Measurements from ENCODE around the gene PRSS12.
"Not testable (repeated sequence)": the region's sequence is repeated elsewhere in the genome, so short reads cannot be mapped to it uniquely, and the experiment has no call there.

Gene PRSS12

DNA sequence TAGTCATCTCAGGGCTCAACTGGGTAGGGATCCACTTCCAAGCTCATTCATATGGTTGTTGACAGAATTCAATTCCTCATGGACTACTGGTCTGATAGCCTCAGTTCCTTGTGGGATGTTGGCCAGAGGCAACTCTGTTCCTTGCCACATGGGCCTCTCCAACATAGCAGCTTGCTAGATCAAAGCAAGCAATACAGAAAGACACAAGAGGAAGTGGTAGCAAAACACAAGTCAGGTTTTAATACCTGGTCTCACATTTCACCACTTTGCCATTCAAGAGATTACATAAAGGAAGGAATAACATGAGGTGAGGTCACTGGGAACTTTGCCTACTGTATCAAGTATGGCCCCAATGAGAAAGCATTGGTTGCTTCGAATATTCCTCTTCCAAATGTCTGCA lies 79.2 kb downstream of the PRSS12 start:
- DNase-seq: no peak

DNA sequence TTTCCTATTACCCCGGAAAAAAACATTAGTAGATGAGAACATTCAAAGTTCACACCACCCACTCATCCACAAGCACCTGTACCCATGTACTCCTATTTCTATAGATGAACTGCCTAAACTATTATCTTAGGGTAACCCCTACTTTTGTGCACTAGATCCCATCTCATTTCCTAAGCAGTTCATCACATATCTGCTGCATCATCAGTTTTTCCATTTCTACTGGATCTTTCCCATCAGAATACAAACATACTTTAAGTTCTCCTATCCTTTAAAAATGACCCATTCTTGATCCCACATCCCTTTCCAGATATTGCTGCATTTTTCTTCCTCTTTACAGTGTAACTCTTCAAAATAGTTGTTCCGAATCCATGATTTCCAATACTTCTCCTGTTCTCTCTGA lies 81.0 kb downstream of the PRSS12 start:
- no peak for DNase-seq

DNA sequence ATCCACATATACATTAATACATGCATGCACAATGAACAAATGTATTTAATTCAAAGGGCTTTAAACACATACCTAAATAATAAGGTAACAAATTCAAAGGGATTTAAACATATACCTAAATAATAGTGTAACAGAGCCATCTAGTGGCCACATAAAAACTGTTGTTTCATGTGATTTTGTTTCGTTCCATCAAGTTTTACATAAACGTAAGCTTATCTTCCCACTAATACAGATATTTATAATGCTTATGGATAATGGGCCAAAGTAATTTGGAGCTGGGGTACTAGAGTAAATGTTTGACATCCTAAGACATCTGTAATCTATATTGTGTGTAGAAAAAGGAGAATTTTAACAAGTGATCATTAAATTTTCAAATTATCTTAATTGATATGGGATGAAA lies 82.3 kb downstream of the PRSS12 start:
- peak; percentile 50 for DNase-seq

DNA sequence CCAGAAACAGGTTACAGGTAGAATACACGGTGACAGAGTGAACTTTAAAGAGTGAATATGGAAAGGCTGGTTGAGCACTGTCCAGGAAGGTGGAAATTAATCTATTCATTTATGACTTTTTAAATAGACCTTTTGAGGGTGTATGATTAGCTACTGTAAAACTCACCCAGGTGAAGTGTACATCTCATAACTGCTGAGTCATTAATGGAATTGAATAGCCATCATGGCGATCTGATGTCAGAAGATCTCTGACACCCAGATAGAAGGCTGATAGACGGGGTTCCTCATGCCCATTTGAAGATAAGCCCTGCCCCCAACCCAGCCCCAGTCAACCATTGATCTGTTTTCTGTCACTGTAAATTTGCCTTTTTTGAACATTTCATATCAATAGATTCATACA lies 84.0 kb downstream of the PRSS12 start:
- DNase-seq: no peak

DNA sequence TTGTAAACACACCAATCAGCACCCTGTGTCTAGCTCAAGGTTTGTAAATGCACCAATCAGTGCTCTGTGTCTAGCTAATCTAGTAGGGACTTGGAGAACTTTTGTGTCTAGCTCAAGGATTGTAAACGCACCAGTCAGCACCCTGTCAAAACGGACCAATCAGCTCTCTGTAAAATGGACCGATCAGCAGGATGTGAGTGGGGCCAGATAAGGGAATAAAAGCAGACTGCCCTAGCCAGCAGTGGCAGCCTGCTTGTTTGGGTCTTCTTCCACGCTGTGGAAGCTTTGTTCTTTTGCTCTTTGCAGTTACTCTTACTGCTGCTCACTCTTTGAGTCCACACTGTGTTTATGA lies 86.7 kb downstream of the PRSS12 start:
- not testable (repeated sequence) for DNase-seq

DNA sequence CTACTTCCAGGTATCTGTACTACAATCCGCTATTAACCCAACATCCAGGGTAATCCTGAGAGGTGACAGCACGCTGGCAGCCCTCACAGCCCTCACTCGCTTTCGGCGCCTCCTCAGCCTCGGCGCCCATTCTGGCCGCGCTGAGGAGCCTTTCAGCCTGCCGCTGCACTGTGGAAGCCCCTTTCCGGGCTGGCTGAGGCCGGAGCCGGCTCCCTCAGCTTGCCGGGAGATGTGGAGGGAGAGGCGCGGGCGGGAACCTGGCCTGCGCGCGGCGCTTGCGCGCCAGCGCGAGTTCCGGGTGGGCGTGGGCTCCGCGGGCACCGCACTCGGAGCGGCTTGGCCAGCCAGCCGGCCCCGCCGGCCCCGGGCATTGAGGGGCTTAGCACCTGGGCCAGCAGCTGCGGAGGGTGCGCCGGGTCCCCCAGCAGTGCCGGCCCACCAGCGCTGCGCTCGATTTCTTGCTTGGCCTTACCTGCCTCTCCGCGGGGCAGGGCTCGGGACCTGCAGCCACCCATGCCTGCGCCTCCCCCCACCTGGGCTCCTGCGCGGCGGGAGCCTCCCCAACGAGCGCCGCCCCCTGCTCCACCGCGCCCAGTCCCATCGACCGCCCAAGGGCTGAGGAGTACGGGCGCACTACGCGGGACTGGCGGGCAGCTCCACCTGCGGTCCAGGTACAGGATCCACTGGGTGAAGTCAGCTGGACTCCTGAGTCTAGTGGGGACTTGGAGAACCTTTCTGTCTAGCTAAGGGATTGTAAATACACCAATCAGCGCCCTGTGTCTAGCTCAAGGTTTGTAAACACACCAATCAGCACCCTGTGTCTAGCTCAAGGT lies 87.3 kb downstream of the PRSS12 start:
- DNase-seq: no peak

DNA sequence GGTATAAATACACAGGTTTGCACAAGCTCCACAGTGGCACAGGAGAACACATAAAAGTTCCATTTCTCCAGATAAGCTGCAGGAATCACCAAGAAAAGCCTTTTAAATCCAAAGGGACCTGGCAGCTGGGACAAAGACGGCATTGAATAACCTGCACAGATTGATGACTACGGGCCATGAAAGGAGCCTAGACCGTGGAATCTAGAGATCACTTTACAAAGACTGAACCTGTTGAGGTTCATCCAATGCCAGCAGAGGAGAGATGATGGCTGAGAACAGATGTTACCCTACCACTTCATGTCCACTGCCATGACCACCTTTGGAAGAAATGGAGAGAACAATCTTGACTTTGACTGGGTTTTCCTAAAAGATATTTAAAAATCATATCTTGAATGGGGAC lies 88.7 kb downstream of the PRSS12 start:
- DNase-seq: no peak

DNA sequence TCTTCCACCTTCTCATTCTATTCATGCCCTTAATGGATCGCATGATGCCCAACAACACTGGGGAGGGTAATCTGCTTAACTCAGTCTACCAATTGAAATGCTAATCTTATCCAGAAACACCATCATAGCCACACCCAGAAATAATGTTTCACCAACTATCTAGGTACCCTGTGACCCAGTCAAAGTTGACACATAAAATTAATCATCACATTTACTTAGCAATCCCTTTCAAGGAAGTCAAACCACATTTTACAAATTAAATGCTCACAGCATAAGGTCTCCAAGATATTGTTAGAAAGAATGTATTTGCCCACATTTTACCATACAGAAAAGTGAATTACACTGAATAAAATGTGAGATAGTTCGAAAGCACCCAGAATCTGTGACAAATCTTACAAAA lies 92.5 kb downstream of the PRSS12 start:
- DNase-seq: no peak

DNA sequence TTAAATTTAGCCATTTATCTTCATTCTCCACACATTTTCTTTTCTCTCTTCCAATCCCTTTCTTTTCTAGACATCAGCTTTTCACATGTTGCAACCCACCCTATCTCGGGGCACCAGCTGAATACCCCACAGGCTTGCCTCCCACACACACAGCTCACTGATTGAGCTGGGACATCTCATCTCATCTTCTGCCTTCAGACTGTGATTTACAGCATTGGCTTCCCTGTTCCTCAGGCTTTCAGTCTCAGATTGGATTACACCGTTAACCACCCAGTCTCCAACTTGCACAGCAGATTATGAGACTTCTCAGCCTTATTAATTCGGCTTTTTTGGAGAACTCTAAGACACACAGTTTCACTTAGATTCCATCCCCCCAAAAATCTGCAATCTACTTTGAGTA lies 93.7 kb downstream of the PRSS12 start:
- no peak for DNase-seq

DNA sequence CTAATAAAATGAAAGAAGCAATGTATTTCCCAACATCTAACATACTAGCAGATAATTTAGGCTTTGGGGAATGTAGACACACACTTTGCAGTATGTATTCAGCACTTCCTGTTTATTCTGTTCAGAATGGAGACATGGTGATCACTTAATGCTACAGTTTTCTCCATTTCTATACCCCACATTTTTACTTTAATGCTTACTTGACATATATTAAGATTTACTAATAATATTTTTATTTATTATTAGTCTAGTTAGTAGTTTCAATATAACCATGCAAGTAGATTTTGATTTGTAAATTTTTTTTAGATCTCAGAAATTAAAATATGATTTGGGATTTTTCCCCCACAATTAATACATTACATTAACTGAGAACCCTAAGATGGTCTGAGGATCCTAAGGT lies 98.4 kb downstream of the PRSS12 start:
- DNase-seq: no peak

DNA sequence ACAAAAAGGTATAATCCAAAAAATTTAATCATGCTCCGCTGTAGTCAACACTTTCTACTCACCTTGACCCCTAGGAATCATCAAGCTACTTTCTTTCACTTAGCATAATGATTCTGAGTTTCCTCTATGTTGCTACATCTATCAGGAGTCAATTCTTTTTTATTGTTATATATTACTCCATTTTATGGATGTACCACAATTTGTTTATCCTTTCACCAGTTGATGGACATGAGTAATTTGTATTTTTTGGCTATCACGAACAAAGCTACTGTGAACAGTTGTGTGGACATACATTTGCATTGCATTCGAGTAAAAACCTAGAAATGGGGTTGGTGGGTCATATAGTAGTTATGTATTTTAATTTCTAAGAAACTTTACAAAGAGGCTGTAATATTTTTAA lies 102.9 kb downstream of the PRSS12 start:
- no peak for DNase-seq

DNA sequence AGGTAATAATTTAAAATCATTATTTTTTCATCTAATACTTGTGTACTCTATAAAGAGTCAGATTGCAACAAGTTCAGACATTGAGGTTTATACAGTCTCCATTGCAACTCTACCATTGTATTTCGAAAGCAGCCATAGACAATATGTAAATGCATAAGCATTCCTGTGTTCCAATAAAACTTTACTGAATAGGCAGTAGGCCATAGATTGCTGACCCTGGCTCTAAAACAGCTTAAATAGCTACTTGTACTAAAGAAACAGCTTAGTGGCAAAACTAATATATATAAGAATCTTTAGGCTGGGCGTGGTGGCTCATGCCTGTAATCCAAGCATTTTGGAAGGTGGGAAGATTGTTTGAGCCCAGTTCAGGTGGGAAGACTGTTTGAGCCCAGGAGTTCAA lies 115.3 kb downstream of the PRSS12 start:
- DNase-seq: no peak

DNA sequence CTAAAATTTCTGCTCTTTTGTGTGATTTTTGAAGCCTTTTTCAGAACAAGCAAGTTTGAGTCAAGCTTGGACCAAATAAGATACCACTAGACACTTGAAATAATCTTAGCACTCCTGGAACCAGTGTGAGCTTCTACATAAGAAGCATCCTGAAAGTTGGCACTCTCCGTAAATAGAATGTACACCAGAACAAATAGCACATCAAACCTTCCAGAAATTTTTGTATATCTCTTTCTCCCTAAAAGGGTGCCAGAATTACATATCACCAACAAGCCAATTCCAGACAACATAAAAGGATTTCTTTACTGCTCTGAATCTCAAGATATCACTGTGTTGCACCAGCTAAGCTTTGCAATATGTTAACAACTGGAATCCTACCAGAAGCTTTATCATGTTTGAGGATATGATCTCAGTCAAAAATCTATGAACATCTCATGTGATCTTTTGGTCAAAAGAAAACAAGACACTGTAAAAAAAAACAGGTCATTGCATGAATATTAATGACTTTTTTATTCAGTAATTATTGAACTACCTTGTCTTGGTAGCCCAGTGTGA lies 117.2 kb downstream of the PRSS12 start:
- DNase-seq: no peak

All from RPMI8226 (cell line).